ENCODE data around the gene PAK2.
A peak's percentile ranks its signal among the peaks of the same experiment; 100 is the strongest.

PAK2 gene

GRCh38 chr3:196739671-196740480 lies at the start of gene PAK2:
PAK2 (plus strand) TSS chr3:196739857; CDS start chr3:196782647, 42,790 bp downstream.
- no peak for TF ChIP-seq CTCF (IDR thresholded peaks at IDR 0.05; ENCODE audit: low read depth, low read length)
- H3K4me3 ChIP-seq (replicated peaks in 1 of 2; ENCODE audit: low read depth in 2 of 2, low read length in 2 of 2) = peak within 1 kb of the TSS; percentile 80 to 83
- peak; percentile 86 to 91 for DNase-seq (ENCODE audit: low read depth in 2 of 2)

- TF ChIP-seq CTCF (IDR thresholded peaks at IDR 0.05; ENCODE audit: low read depth, low read length) = no peak
- no peak overlapping the region for H3K4me3 ChIP-seq (replicated peaks in 1 of 2; ENCODE audit: low read depth in 2 of 2, low read length in 2 of 2)
These were observed 49.6 kb upstream of the PAK2 start for GRCh38 chr3:196689941-196690660.

GRCh38 chr3:196691386-196691785 lies 48.3 kb upstream of the PAK2 start:
- DNase-seq (ENCODE audit: low read depth in 2 of 2) = no peak
- H3K4me3 ChIP-seq (replicated peaks in 1 of 2; ENCODE audit: low read depth in 2 of 2, low read length in 2 of 2) = no peak overlapping the region
- no peak for TF ChIP-seq CTCF (IDR thresholded peaks at IDR 0.05; ENCODE audit: low read depth, low read length)

More at GRCh38 chr3:196689941-196690660, 49.6 kb upstream of the PAK2 start:
- DNase-seq (ENCODE audit: low read depth in 2 of 2) = no peak

GRCh38 chr3:196694202-196694638 lies 45.4 kb upstream of the PAK2 start:
- peak; percentile 24 to 42 for DNase-seq (ENCODE audit: low read depth in 2 of 2)
- no peak for TF ChIP-seq CTCF (IDR thresholded peaks at IDR 0.05; ENCODE audit: low read depth, low read length)

GRCh38 chr3:196694941-196695848 lies 44.5 kb upstream of the PAK2 start:
- no peak for DNase-seq (ENCODE audit: low read depth in 2 of 2)
- no peak for TF ChIP-seq CTCF (IDR thresholded peaks at IDR 0.05; ENCODE audit: low read depth, low read length)
- H3K4me3 ChIP-seq (replicated peaks in 1 of 2; ENCODE audit: low read depth in 2 of 2, low read length in 2 of 2) = no peak overlapping the region

More at GRCh38 chr3:196694202-196694638, 45.4 kb upstream of the PAK2 start:
- H3K4me3 ChIP-seq (replicated peaks in 1 of 2; ENCODE audit: low read depth in 2 of 2, low read length in 2 of 2) = no peak overlapping the region

- no peak overlapping the region for H3K4me3 ChIP-seq (replicated peaks in 1 of 2; ENCODE audit: low read depth in 2 of 2, low read length in 2 of 2)
- TF ChIP-seq CTCF (IDR thresholded peaks at IDR 0.05; ENCODE audit: low read depth, low read length) = no peak
- DNase-seq (ENCODE audit: low read depth in 2 of 2) = no peak
These were observed 43.8 kb upstream of the PAK2 start for GRCh38 chr3:196695849-196696226.
